Measurements from ENCODE around the gene ZNF575.
A peak's percentile ranks its signal among the peaks of the same experiment; 100 is the strongest.

ZNF575 gene

DNA sequence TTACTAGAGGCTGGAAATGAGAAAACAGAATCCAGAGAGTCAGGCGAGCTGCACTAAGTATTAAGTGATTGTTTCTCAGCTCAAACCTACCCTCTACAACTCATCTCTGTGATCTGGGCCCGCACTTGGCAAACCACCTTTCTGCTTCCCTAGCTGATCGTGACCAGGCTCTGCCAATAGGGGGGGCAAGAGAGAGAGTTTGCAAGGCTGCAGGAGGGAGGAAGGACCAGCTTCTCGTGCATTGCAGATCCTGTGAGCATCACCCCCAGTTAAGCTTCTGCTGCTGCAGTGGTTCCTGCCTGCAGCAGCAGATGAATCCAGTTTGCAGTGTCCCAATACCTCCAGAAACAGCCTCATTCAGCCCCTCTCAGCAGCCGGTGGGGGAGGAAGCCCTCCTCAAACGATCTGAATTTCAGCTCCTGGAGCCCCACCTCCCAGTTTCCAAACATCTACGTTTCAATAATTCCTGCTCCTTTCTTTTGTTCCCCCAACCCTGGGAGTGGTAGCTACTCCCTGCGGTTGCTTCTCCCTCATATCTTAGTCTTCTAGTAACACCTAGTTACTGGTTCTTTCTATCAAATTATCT, 22.3 kb downstream of the ZNF575 start (continued):
- TF ChIP-seq, protein P1, sequence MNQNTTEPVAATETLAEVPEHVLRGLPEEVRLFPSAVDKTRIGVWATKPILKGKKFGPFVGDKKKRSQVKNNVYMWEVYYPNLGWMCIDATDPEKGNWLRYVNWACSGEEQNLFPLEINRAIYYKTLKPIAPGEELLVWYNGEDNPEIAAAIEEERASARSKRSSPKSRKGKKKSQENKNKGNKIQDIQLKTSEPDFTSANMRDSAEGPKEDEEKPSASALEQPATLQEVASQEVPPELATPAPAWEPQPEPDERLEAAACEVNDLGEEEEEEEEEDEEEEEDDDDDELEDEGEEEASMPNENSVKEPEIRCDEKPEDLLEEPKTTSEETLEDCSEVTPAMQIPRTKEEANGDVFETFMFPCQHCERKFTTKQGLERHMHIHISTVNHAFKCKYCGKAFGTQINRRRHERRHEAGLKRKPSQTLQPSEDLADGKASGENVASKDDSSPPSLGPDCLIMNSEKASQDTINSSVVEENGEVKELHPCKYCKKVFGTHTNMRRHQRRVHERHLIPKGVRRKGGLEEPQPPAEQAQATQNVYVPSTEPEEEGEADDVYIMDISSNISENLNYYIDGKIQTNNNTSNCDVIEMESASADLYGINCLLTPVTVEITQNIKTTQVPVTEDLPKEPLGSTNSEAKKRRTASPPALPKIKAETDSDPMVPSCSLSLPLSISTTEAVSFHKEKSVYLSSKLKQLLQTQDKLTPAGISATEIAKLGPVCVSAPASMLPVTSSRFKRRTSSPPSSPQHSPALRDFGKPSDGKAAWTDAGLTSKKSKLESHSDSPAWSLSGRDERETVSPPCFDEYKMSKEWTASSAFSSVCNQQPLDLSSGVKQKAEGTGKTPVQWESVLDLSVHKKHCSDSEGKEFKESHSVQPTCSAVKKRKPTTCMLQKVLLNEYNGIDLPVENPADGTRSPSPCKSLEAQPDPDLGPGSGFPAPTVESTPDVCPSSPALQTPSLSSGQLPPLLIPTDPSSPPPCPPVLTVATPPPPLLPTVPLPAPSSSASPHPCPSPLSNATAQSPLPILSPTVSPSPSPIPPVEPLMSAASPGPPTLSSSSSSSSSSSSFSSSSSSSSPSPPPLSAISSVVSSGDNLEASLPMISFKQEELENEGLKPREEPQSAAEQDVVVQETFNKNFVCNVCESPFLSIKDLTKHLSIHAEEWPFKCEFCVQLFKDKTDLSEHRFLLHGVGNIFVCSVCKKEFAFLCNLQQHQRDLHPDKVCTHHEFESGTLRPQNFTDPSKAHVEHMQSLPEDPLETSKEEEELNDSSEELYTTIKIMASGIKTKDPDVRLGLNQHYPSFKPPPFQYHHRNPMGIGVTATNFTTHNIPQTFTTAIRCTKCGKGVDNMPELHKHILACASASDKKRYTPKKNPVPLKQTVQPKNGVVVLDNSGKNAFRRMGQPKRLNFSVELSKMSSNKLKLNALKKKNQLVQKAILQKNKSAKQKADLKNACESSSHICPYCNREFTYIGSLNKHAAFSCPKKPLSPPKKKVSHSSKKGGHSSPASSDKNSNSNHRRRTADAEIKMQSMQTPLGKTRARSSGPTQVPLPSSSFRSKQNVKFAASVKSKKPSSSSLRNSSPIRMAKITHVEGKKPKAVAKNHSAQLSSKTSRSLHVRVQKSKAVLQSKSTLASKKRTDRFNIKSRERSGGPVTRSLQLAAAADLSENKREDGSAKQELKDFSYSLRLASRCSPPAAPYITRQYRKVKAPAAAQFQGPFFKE (tag by site-specific recombination; IDR thresholded peaks at IDR 0.05; ENCODE audit: borderline replicate concordance), result no peak
- TF ChIP-seq ZNF302 (tag by site-specific recombination; IDR thresholded peaks at IDR 0.05; ENCODE audit: low read depth), result no peak
- no peak for TF ChIP-seq ZNF561 (tag by site-specific recombination; IDR thresholded peaks at IDR 0.05; ENCODE audit: borderline replicate concordance)
- TF ChIP-seq, protein P2, sequence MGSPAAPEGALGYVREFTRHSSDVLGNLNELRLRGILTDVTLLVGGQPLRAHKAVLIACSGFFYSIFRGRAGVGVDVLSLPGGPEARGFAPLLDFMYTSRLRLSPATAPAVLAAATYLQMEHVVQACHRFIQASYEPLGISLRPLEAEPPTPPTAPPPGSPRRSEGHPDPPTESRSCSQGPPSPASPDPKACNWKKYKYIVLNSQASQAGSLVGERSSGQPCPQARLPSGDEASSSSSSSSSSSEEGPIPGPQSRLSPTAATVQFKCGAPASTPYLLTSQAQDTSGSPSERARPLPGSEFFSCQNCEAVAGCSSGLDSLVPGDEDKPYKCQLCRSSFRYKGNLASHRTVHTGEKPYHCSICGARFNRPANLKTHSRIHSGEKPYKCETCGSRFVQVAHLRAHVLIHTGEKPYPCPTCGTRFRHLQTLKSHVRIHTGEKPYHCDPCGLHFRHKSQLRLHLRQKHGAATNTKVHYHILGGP (tag by site-specific recombination; IDR thresholded peaks at IDR 0.05), result no peak
- no peak for TF ChIP-seq ZNF518A (tag by site-specific recombination; conservative IDR thresholded peaks at IDR 0.05; ENCODE audit: low read depth)
- no peak for TF ChIP-seq ZNF658 (tag by site-specific recombination; IDR thresholded peaks at IDR 0.05)
- no peak for TF ChIP-seq ZNF133 (tag by site-specific recombination; IDR thresholded peaks at IDR 0.05)
- no peak for TF ChIP-seq ZNF704 (tag by site-specific recombination; IDR thresholded peaks at IDR 0.05)
- TF ChIP-seq, protein P3, sequence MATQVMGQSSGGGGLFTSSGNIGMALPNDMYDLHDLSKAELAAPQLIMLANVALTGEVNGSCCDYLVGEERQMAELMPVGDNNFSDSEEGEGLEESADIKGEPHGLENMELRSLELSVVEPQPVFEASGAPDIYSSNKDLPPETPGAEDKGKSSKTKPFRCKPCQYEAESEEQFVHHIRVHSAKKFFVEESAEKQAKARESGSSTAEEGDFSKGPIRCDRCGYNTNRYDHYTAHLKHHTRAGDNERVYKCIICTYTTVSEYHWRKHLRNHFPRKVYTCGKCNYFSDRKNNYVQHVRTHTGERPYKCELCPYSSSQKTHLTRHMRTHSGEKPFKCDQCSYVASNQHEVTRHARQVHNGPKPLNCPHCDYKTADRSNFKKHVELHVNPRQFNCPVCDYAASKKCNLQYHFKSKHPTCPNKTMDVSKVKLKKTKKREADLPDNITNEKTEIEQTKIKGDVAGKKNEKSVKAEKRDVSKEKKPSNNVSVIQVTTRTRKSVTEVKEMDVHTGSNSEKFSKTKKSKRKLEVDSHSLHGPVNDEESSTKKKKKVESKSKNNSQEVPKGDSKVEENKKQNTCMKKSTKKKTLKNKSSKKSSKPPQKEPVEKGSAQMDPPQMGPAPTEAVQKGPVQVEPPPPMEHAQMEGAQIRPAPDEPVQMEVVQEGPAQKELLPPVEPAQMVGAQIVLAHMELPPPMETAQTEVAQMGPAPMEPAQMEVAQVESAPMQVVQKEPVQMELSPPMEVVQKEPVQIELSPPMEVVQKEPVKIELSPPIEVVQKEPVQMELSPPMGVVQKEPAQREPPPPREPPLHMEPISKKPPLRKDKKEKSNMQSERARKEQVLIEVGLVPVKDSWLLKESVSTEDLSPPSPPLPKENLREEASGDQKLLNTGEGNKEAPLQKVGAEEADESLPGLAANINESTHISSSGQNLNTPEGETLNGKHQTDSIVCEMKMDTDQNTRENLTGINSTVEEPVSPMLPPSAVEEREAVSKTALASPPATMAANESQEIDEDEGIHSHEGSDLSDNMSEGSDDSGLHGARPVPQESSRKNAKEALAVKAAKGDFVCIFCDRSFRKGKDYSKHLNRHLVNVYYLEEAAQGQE (tag by site-specific recombination; IDR thresholded peaks at IDR 0.05), result no peak
- TF ChIP-seq FEZF1 (tag by site-specific recombination; IDR thresholded peaks at IDR 0.05), result no peak
- TF ChIP-seq ZBTB49 (tag by site-specific recombination; IDR thresholded peaks at IDR 0.05; ENCODE audit: low read depth), result no peak
- TF ChIP-seq RBAK (tag by site-specific recombination; IDR thresholded peaks at IDR 0.05), result no peak
- TF ChIP-seq ZNF670 (tag by site-specific recombination; IDR thresholded peaks at IDR 0.05; ENCODE audit: low read depth), result no peak
- no peak for TF ChIP-seq ZNF140 (tag by site-specific recombination; IDR thresholded peaks at IDR 0.05)
- peak; percentile 75; the same call in 1 of the 2 replicates for TF ChIP-seq ZBTB17 (tag by site-specific recombination; IDR thresholded peaks at IDR 0.05)
- TF ChIP-seq ZNF654 (tag by site-specific recombination; IDR thresholded peaks at IDR 0.05; ENCODE audit: low read depth), result peak; percentile 53
- peak; percentile 16; the same call in 1 of the 2 replicates for TF ChIP-seq OSR2 (tag by site-specific recombination; IDR thresholded peaks at IDR 0.05)

Measured in HEK293 (cell line).